Fibroblast of mammary gland (primary cell): ENCODE measurements around the gene DNAJB2.

Experiments used
- DNase-seq: peaks from one replicate; pipeline ENCODE4 v3.0.0-alpha.2; 2010; ENCODE audit warnings: low read depth
- H3K4me3 ChIP-seq: 2 replicates; pipeline ENCODE4 v1.5.1; 2011; ENCODE audit warnings: low read depth, mild to moderate bottlenecking, low read length, moderate library complexity; ENCODE audit not compliant: control insufficient read depth
- TF ChIP-seq, protein P1 (sequence below): conservative IDR thresholded peaks from 2 replicates; pipeline ENCODE4 v1.5.1; 2011; ENCODE audit warnings: low read depth, low read length, inconsistent platforms; ENCODE audit not compliant: control insufficient read depth, insufficient read depth

Gene DNAJB2

DNA sequence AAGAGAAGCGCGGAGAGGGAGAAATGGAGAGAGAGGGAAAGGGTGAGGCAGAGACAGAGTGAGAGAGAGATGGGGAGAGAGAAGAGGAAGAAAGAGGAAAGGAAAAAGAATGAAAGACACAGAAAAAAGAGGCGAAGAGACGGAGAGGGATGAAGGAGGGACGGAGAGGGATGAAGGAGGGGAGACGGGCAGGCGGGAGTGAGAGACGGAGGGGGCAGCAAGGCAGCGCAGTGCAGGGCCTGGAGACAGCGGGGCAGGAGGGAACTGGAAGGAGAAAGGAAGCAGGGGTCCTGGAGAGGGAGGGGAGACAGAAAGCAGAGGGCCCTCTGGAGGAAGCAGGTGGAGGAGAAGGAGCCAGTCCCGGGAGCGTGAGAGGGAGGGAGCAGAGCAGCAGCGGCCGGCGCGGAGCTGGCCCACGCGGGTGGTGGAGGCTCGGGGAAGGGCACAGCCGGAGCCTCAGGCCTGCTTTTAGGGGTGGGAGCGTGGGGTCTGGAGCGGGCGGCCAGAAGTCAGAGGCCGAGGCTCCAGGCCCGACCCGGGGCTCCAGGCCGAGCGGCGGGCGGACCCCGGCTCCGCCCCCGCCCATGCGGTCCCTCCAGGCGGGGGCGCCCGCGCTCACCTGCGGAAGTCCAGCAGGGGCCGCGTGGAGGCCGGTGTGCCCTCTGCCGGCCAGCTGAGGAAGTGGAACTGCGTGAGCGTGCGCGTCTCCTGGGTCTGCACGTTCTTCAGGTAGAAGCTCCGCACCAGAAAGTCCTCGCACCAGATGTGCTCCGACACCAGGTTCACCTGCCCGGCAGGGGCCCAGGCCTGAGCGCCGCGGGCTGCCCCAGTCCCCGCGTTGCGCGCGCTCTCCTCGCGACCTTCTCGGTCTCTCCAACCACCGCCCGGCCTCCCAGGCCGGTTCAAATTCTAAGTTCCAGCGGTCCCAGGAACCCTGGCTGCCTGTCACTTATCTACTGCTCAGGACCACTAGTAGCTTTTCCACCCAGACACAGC lies 15.5 kb downstream of the DNAJB2 start:
- TF ChIP-seq, protein P1, sequence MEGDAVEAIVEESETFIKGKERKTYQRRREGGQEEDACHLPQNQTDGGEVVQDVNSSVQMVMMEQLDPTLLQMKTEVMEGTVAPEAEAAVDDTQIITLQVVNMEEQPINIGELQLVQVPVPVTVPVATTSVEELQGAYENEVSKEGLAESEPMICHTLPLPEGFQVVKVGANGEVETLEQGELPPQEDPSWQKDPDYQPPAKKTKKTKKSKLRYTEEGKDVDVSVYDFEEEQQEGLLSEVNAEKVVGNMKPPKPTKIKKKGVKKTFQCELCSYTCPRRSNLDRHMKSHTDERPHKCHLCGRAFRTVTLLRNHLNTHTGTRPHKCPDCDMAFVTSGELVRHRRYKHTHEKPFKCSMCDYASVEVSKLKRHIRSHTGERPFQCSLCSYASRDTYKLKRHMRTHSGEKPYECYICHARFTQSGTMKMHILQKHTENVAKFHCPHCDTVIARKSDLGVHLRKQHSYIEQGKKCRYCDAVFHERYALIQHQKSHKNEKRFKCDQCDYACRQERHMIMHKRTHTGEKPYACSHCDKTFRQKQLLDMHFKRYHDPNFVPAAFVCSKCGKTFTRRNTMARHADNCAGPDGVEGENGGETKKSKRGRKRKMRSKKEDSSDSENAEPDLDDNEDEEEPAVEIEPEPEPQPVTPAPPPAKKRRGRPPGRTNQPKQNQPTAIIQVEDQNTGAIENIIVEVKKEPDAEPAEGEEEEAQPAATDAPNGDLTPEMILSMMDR = peak; percentile 70
- peak; percentile 66 for DNase-seq
- H3K4me3 ChIP-seq = peak overlapping the region; percentile 49

DNA sequence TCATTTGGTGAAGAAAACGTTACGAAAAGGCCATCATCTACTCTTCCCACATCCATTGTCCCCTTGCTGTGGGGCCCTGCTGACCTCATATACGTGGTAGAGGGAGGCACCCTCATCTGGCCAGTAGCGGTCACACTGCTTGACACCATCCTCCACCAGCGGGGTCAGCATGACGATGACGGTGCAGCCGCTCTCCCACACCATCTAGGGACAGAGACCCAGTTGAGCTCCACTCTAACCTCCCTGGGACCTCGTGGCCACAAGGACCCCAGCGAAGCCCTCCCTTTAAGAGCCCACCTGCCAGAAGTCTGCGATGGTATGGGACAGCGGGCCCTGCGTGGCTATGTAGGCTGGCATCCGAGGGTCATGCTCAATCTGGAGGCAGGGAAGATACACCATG lies 17.0 kb downstream of the DNAJB2 start:
- TF ChIP-seq, protein P1 = no peak
- DNase-seq = no peak

DNA sequence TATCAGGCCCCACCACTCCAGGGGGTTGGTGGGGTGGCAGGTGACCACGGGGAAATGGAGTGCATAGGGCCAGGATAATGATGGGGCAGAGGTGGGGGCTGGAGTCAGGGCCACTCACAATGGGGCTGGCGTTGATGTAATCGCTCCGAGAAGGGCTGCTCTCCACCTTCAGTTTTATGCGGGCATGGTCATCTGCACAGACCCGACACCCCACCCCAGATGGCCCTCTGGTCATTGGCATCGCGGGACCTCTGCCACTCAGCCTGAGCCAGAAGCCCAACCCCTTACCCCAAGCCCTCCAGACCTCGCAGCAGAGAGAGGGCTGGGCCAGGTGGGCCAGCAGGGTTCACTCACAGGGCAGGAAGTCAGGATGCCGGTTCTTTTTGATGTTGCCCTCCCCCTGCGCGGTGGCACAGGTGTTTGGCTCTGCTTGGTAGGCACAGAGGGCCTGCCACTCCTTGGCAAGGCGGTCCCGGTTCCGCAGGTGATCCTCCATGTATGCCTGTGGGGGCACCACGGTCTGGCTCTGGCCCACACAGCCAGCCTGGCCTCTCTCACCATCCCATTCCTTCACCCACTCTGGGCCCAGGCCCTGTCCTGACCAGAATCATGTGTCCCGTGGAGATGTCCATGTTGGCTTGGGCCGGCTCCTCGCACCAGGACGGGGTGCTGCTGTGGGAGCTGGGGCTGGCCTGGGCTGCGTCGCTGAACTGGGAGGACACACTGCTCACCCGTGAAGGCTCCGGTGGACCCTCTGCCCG lies 17.6 kb downstream of the DNAJB2 start:
- TF ChIP-seq, protein P1 = no peak
- no peak for DNase-seq
- H3K4me3 ChIP-seq = no peak overlapping the region

More for the DNA sequence above, 17.0 kb downstream of the DNAJB2 start:
- no peak overlapping the region for H3K4me3 ChIP-seq

DNA sequence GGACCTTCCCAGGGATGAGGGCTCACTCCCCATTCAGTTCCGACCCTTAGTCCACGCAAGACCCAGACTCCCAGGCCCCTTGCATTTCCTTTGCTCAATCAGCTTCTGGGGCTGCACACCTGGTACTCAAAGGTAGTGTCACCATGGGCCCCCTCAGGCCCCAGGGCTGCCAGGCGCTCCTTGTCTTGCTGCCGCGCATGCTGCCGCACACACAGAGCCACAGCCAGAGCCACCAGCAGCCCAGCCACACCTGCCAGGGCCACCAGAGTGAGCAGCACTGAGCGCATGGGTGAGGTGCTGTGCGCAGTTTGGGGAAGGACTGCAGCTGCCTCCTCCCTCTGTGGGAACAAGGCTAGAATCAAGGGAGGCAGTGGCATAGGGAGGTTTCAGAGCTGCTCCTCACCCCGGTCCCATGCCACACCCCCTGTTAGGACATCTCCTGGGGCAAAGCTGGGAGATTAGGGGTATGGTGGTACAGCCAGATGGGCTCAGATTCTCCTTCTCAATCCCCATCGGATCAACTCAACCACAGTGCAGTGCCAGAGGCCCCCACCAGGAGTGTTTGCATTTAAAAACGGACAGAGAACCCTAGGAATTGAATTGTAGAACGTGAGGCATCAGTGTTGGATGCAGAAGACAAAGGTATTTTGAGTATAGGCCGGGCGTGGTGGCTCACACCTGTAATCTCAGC lies 18.7 kb downstream of the DNAJB2 start:
- H3K4me3 ChIP-seq = no peak overlapping the region
- TF ChIP-seq, protein P1 = peak; percentile 32
- DNase-seq = no peak

DNA sequence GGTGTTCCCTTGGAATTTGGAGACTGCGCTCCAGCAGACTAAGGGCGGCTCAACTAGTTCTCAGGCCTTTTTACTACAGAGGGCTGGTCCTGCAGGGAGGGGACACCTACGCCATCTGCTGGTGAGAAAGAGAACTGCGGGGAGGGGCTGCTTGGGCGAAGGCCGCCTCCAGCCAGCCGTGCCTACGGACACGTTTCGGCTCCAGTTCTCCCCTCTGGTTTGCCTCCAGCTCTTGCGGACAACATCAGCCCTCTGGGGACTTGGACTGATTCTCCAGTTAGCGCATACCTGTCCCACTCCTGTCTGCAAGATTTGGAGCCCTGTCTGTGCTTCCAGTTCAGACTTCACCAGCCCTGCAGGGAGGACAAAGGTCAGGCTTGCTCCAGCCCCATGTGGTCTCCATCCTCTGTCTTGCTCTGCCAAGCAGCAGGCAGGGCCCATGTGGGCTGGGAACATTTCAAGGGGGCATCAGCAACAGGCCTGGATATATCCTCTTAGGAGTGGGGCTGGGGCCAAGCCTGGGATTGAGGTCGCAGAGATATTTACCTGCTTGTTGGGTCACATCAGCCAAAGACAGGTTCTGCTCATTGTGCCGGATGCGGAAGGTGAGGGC lies 19.7 kb downstream of the DNAJB2 start:
- TF ChIP-seq, protein P1 = peak; percentile 95
- no peak overlapping the region for H3K4me3 ChIP-seq
- DNase-seq = peak; percentile 67

DNA sequence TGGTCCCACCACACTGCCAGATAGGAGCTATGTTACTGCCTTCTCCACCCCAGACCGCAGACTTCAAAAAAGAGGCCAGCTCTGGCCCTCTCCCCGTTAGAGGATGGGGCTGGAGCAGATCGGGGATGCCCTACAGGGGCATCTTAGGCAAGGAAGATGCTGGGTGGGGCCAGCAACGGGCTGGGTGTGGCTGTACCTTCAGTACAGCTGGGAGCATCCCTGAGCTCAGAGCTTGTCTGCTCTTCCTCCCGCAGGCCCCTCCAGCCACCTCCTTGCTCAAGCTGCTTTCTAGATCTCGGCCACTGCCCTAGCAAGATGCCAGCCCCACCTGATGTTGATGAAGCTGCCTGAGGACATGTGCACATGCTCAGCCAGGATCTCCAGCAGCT lies 20.2 kb downstream of the DNAJB2 start:
- H3K4me3 ChIP-seq = no peak overlapping the region
- DNase-seq = no peak

More for the DNA sequence above, 20.2 kb downstream of the DNAJB2 start:
- TF ChIP-seq, protein P1 = no peak
